DND-41 (cell line): ENCODE data around the gene ANKMY2.

Experiments used
- ATAC-seq: fragments of 200-7000 bp; cut with Tn5 transposase; 3 replicates; pipeline ENCODE4 v1.9.1; 2021; ENCODE audit warnings: low read depth; ENCODE audit not compliant: insufficient read depth
- DNase-seq: peaks from one replicate; pipeline ENCODE4 v3.0.0-alpha.2; 2020
- H2AFZ ChIP-seq: 2 replicates; pipeline ENCODE4 v1.6.0; 2012; ENCODE audit warnings: low read depth, low read length
- H3K27ac ChIP-seq: 2 replicates; pipeline ENCODE4 v1.5.1; 2012; ENCODE audit warnings: low read length, inconsistent platforms
- H3K27me3 ChIP-seq: fragments of 200-600 bp; sonication (generic); 2 replicates; pipeline ENCODE4 v1.6.0; 2012; ENCODE audit warnings: low read length, mild to moderate bottlenecking, inconsistent platforms; ENCODE audit not compliant: insufficient read depth, poor library complexity
- H3K36me3 ChIP-seq: 2 replicates; pipeline ENCODE4 v1.5.1; 2012; ENCODE audit warnings: low read length, inconsistent platforms; ENCODE audit not compliant: insufficient read depth
- H3K4me1 ChIP-seq: 2 replicates; pipeline ENCODE4 v1.5.1; 2012; ENCODE audit warnings: mild to moderate bottlenecking, low read length; ENCODE audit not compliant: insufficient read depth
- H3K4me2 ChIP-seq: 2 replicates; pipeline ENCODE4 v1.6.0; 2012; ENCODE audit warnings: mild to moderate bottlenecking, moderate library complexity, low read length, inconsistent platforms; ENCODE audit not compliant: insufficient read depth
- H3K4me3 ChIP-seq, 2 experiments: fragments of 200-600 bp in 1 of 2; shearing (Covaris generic) in 1 of 2; 2 replicates each; pipeline ENCODE4 v1.5.1; 2012 to 2016; ENCODE audit warnings: inconsistent platforms in 2 of 2, low read length in 2 of 2, mild to moderate bottlenecking in 2 of 2, low read depth in 1 of 2, moderate library complexity in 1 of 2
- H3K79me2 ChIP-seq: 2 replicates; pipeline ENCODE4 v1.6.0; 2012; ENCODE audit warnings: low read length, inconsistent platforms; ENCODE audit not compliant: insufficient read depth
- H3K9ac ChIP-seq: 2 replicates; pipeline ENCODE4 v1.6.0; 2012; ENCODE audit warnings: low read depth, mild to moderate bottlenecking, inconsistent platforms, low read length, moderate library complexity
- H3K9me3 ChIP-seq: 2 replicates; pipeline ENCODE4 v1.5.1; 2012; ENCODE audit warnings: low read length, moderate library complexity, mild to moderate bottlenecking, inconsistent platforms; ENCODE audit not compliant: insufficient read depth, severe bottlenecking
- H4K20me1 ChIP-seq: 2 replicates; pipeline ENCODE4 v1.6.0; 2012; ENCODE audit warnings: low read length; ENCODE audit not compliant: insufficient read depth
- CTCF ChIP-seq: IDR thresholded peaks from 2 replicates; pipeline ENCODE4 v1.5.1; 2012; ENCODE audit warnings: borderline replicate concordance, low read length, moderate library complexity, mild to moderate bottlenecking; ENCODE audit not compliant: poor library complexity, severe bottlenecking; ENCODE audit errors: extremely low read depth
- EZH2 ChIP-seq: IDR thresholded peaks from 3 replicates; pipeline ENCODE4 v1.6.1; 2012; ENCODE audit warnings: borderline replicate concordance, low read depth, mild to moderate bottlenecking, moderate library complexity, low read length, inconsistent platforms; ENCODE audit not compliant: severe bottlenecking

Gene ANKMY2

GRCh38 chr7:16634271-16634738 lies 11.2 kb downstream of the ANKMY2 start:
- no peak overlapping the region for H3K27ac ChIP-seq
- TF ChIP-seq EZH2 (no peak), CTCF (no peak)
- peaks cover 14% of the 10 kb centered on the region for H3K36me3 ChIP-seq
- no peak overlapping the region for H3K4me2 ChIP-seq
- no peaks in the 10 kb centered on the region for H3K9me3 ChIP-seq
- peaks cover 17% of the 10 kb centered on the region; the same call in 1 of the 2 replicates for H3K79me2 ChIP-seq
- peaks cover 16% of the 10 kb centered on the region; the same call in 1 of the 2 replicates for H4K20me1 ChIP-seq
- DNase-seq (no peak), ATAC-seq (no peak)
- no peaks in the 10 kb centered on the region for H3K27me3 ChIP-seq
- no peak overlapping the region for H3K4me3 ChIP-seq
- H2AFZ ChIP-seq: no peak overlapping the region
- no peak overlapping the region for H3K9ac ChIP-seq
- no peaks in the 10 kb centered on the region for H3K4me1 ChIP-seq

- H3K79me2 ChIP-seq: no peaks in the 10 kb centered on the region
- H3K4me1 ChIP-seq: no peaks in the 10 kb centered on the region
- no peak overlapping the region for H3K4me2 ChIP-seq
- peaks cover 5% of the 10 kb centered on the region; the same call in 1 of the 2 replicates for H4K20me1 ChIP-seq
- H3K27ac ChIP-seq: no peak overlapping the region
- H3K27me3 ChIP-seq: no peaks in the 10 kb centered on the region
- no peaks in the 10 kb centered on the region for H3K9me3 ChIP-seq
- H2AFZ ChIP-seq: no peak overlapping the region
- ATAC-seq: no peak
- TF ChIP-seq CTCF (no peak), EZH2 (no peak)
- no peak overlapping the region for H3K4me3 ChIP-seq
- H3K36me3 ChIP-seq: peaks cover 9% of the 10 kb centered on the region
- H3K9ac ChIP-seq: no peak overlapping the region
- DNase-seq: no peak
Measured at GRCh38 chr7:16630654-16631053, 14.9 kb downstream of the ANKMY2 start.

- ATAC-seq (no peak), DNase-seq (no peak)
- no peak overlapping the region for H3K9ac ChIP-seq
- H2AFZ ChIP-seq: no peak overlapping the region
- no peaks in the 10 kb centered on the region for H3K79me2 ChIP-seq
- H4K20me1 ChIP-seq: no peaks in the 10 kb centered on the region
- H3K4me1 ChIP-seq: no peaks in the 10 kb centered on the region
- H3K4me3 ChIP-seq: no peak overlapping the region
- no peaks in the 10 kb centered on the region for H3K27me3 ChIP-seq
- H3K4me2 ChIP-seq: no peak overlapping the region
- H3K9me3 ChIP-seq: no peaks in the 10 kb centered on the region
- no peak overlapping the region for H3K27ac ChIP-seq
- TF ChIP-seq CTCF: no peak
- no peak for TF ChIP-seq EZH2
- H3K36me3 ChIP-seq: peaks cover 28% of the 10 kb centered on the region; the same call in 1 of the 2 replicates
Measured at GRCh38 chr7:16627236-16627635, 18.3 kb downstream of the ANKMY2 start.

- no peak for DNase-seq
- Histone ChIP-seq H3K79me2 (no peaks in the 10 kb centered on the region), H3K27ac (no peak overlapping the region), H3K36me3 (peaks cover 30% of the 10 kb centered on the region; the same call in 1 of the 2 replicates), H3K27me3 (no peaks in the 10 kb centered on the region), H3K9ac (no peak overlapping the region), H3K4me3 (no peak overlapping the region), H4K20me1 (no peaks in the 10 kb centered on the region), H2AFZ (no peak overlapping the region), H3K4me2 (no peak overlapping the region), H3K9me3 (no peaks in the 10 kb centered on the region), H3K4me1 (no peaks in the 10 kb centered on the region)
- TF ChIP-seq CTCF (no peak), EZH2 (no peak)
- ATAC-seq: no peak
Measured at GRCh38 chr7:16626388-16626787, 19.2 kb downstream of the ANKMY2 start.
